Spleen (tissue), 7 donors: ENCODE results near the gene ITPKC.

Experiments used
- CTCF ChIP-seq, 11 experiments: fragments of 200-600 bp in 7 of 11; fragments of 450-650 bp in 4 of 11; sonication (generic) in 4 of 11; IDR thresholded peaks in 8 of 11; conservative IDR thresholded peaks in 3 of 11; 1 replicate in 7 of 11; 2 replicates in 4 of 11; pipeline versions ENCODE4 v1.4.0 to v1.8.0; 2016 to 2021; ENCODE audit warnings: antibody characterized with exemption in 11 of 11, inconsistent platforms in 4 of 11, mild to moderate bottlenecking in 1 of 11
- POLR2A ChIP-seq, 3 donors: fragments of 450-650 bp; IDR thresholded peaks; one replicate each; pipeline ENCODE4 v1.5.1; 2017; ENCODE audit warnings: antibody characterized with exemption in 3 of 3, mild to moderate bottlenecking in 1 of 3
- POLR2AphosphoS5 ChIP-seq, 3 donors: sonication (generic); formaldehyde crosslinking; IDR thresholded peaks; one replicate each; pipeline ENCODE4 v1.5.1; 2017; ENCODE audit warnings: antibody characterized with exemption in 3 of 3
- donor health status: DM: no; HTN: no; CAD: no; lungs with moderate emphysema.
- donor health status: DM: no; HTN: no; CAD: no.
- donor health status: DM: no; HTN: no; CAD: no.

DNA sequence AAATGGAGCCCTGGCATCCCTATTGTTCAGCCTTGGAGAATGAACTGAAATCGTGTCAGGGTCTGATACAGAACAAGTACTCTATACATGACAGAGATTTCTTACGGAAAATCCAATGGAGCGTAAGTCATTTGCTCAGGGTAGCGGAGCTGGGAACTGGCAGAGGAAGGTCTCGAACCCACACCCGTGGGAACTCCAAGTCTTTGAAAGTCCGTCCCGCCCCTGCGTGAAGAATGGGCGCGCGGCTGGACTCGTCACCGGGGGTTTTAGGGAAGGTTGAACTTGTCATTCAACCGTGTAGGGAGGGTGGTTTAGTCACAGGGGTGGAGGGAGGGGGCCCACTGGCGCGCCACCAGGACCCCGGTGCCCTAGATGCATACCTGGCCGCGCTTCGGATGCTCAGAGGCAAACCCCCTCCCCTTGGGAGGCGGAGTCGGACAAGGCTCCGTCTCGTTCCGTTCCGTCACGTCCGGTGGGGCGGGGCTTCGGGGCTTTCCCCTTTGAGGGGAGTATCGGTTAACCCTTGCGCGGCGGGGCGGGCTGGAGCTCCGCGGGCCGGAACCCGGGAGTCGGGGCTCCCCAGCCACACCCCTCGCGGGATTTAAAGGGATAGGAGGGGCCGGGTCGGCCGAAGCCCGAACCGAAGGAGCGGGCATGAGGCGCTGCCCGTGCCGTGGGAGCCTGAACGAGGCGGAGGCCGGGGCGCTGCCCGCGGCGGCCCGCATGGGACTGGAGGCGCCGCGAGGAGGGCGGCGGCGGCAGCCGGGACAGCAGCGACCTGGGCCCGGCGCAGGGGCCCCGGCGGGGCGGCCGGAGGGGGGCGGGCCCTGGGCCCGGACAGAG lies at the start of gene ITPKC, which contains the start of gene COQ8B:
- TF ChIP-seq CTCF (IDR thresholded peaks at IDR 0.05 in 8 of 11, conservative IDR thresholded peaks at IDR 0.05 in 3 of 11) (peak in 8 of 11 experiments; percentile 19 to 50 (median 38)), POLR2AphosphoS5 (IDR thresholded peaks at IDR 0.05) (peak; percentile 87 to 91 (median 91)), POLR2A (IDR thresholded peaks at IDR 0.05) (peak in 1 of 3 donors; percentile 8)
